Stimulated activated CD4-positive, alpha-beta T cell treated with anti-CD3 and anti-CD28 coated beads, Interleukin-4, amount 100 ng/mL, for 1 hour (primary cell): ENCODE measurements around the gene SULT1A2.
"Not testable (repeated sequence)": the region's sequence is repeated elsewhere in the genome, so short reads cannot be mapped to it uniquely, and the experiment has no call there.

Source experiments
- DNase-seq: peaks from one replicate; pipeline ENCODE4 v3.0.0-alpha.2; 2020

The SULT1A2 gene

GRCh38 chr16:28608867-28609596 is 12.2 kb upstream of the SULT1A2 start:
- not testable (repeated sequence) for DNase-seq

- not testable (repeated sequence) for DNase-seq
Observed at GRCh38 chr16:28608496-28608808, 11.6 kb upstream of the SULT1A2 start.

GRCh38 chr16:28607681-28608495 is 11.0 kb upstream of the SULT1A2 start:
- not testable (repeated sequence) for DNase-seq

- DNase-seq: no peak
Observed at GRCh38 chr16:28607116-28607623, 10.3 kb upstream of the SULT1A2 start.

GRCh38 chr16:28606291-28607115 is 9.7 kb upstream of the SULT1A2 start:
- no peak for DNase-seq

GRCh38 chr16:28604186-28604565 is 7.3 kb upstream of the SULT1A2 start:
- no peak for DNase-seq

GRCh38 chr16:28603381-28604185 is 6.7 kb upstream of the SULT1A2 start:
- no peak for DNase-seq

GRCh38 chr16:28602529-28602928 is 5.7 kb upstream of the SULT1A2 start:
- DNase-seq: no peak

- DNase-seq: not testable (repeated sequence)
Observed at GRCh38 chr16:28602062-28602461, 5.2 kb upstream of the SULT1A2 start.

- DNase-seq: not testable (repeated sequence)
Observed at GRCh38 chr16:28601589-28601988, 4.7 kb upstream of the SULT1A2 start.

- not testable (repeated sequence) for DNase-seq
Observed at GRCh38 chr16:28600965-28601364, 4.1 kb upstream of the SULT1A2 start.

- DNase-seq: not testable (repeated sequence)
Observed at GRCh38 chr16:28599377-28600285, 2.8 kb upstream of the SULT1A2 start.

- DNase-seq: no peak
Observed at GRCh38 chr16:28597692-28598261, 927 bp upstream of the SULT1A2 start.

- no peak for DNase-seq
Observed at GRCh38 chr16:28596115-28596630, 677 bp downstream of the SULT1A2 start.

GRCh38 chr16:28595451-28595850 is 1.4 kb downstream of the SULT1A2 start:
- DNase-seq: not testable (repeated sequence)

GRCh38 chr16:28592979-28593553 is 3.8 kb downstream of the SULT1A2 start:
- no peak for DNase-seq

- DNase-seq: no peak
Observed at GRCh38 chr16:28592511-28592910, 4.3 kb downstream of the SULT1A2 start.

- DNase-seq: no peak
Observed at GRCh38 chr16:28591355-28591754, 5.5 kb downstream of the SULT1A2 start.

GRCh38 chr16:28590384-28591340 is 6.2 kb downstream of the SULT1A2 start:
- DNase-seq: no peak
